HG03439 (cell line): ENCODE measurements around the gene RHOT1.

Experiments
- ATAC-seq: cut with Tn5 transposase; IDR thresholded peaks from one replicate; pipeline ENCODE4 v1.9.1; 2021; ENCODE audit warnings: mild to moderate bottlenecking, moderate library complexity; ENCODE audit not compliant: unreplicated experiment

The RHOT1 gene

GRCh38 chr17:32266389-32267301, 124.3 kb downstream of the RHOT1 start:
- ATAC-seq: no peak

GRCh38 chr17:32267690-32268205, 125.4 kb downstream of the RHOT1 start:
- ATAC-seq: no peak

- no peak for ATAC-seq
These were observed 126.5 kb downstream of the RHOT1 start for GRCh38 chr17:32268734-32269288.

GRCh38 chr17:32269377-32269776, 127.1 kb downstream of the RHOT1 start:
- ATAC-seq: no peak

GRCh38 chr17:32271844-32272243, 129.5 kb downstream of the RHOT1 start:
- no peak for ATAC-seq

GRCh38 chr17:32274101-32274500, 131.8 kb downstream of the RHOT1 start:
- no peak for ATAC-seq

GRCh38 chr17:32274643-32275042, 132.3 kb downstream of the RHOT1 start:
- no peak for ATAC-seq
